HL-60/S4 treated with phorbol 12-myristate 13-acetate at 8.2 ng/mL for 4 days and 3 days (cell line): ENCODE data around the gene ZNF500.
"Not testable (repeated sequence)": the region's sequence is repeated elsewhere in the genome, so short reads cannot be mapped to it uniquely, and the experiment has no call there.

Source experiments
- in situ Hi-C: fragments of 300-500 bp; cut with MboI; formaldehyde crosslinking; loops from 2 replicates; pipeline ENCODE4 v1.15.0; 2022; ENCODE audit warnings: low sequenced_read_pairs

ZNF500 gene

GRCh38 chr16:4796982-4797804 lies 30.2 kb upstream of the ZNF500 start:
- in situ Hi-C loops, result no loop called here

GRCh38 chr16:4795828-4796572 lies 29.0 kb upstream of the ZNF500 start:
- in situ Hi-C loops, result no loop called here

- in situ Hi-C loops, result no loop called here
Observed at GRCh38 chr16:4795181-4795827, 28.3 kb upstream of the ZNF500 start, which contains the start of gene SMIM22. Gene SMIM22 (plus strand): TSS chr16:4795369. CDS start chr16:4795735, 366 bp downstream.

GRCh38 chr16:4792951-4793513 lies 26.1 kb upstream of the ZNF500 start:
- in situ Hi-C loops, result no loop called here

GRCh38 chr16:4790871-4791270 lies 23.9 kb upstream of the ZNF500 start:
- in situ Hi-C loops, result no loop called here

GRCh38 chr16:4790261-4790660 lies 23.3 kb upstream of the ZNF500 start:
- in situ Hi-C loops, result no loop called here

- in situ Hi-C loops, result no loop called here
Observed at GRCh38 chr16:4788910-4789309, 21.9 kb upstream of the ZNF500 start.

GRCh38 chr16:4788489-4788889 lies 21.5 kb upstream of the ZNF500 start:
- in situ Hi-C loops, result no loop called here

GRCh38 chr16:4787627-4788482 lies 20.9 kb upstream of the ZNF500 start, which contains the start of gene SEPTIN12:
Gene SEPTIN12 (minus strand): TSS chr16:4788345. CDS start chr16:4787645, 700 bp downstream.
- in situ Hi-C loops, result no loop called here

- in situ Hi-C loops, result no loop called here
Observed at GRCh38 chr16:4787068-4787467, 20.1 kb upstream of the ZNF500 start.

GRCh38 chr16:4785758-4786433 lies 18.9 kb upstream of the ZNF500 start:
- in situ Hi-C loops, result no loop called here

- in situ Hi-C loops, result not testable (repeated sequence)
Observed at GRCh38 chr16:4784444-4784987, 17.6 kb upstream of the ZNF500 start.

GRCh38 chr16:4783951-4784336 lies 17.0 kb upstream of the ZNF500 start:
- in situ Hi-C loops, result no loop called here

GRCh38 chr16:4783251-4783950 lies 16.4 kb upstream of the ZNF500 start:
- in situ Hi-C loops, result no loop called here

- in situ Hi-C loops, result no loop called here
Observed at GRCh38 chr16:4780235-4780634, 13.3 kb upstream of the ZNF500 start.

- in situ Hi-C loops, result no loop called here
Observed at GRCh38 chr16:4778050-4778392, 11.1 kb upstream of the ZNF500 start.

GRCh38 chr16:4777339-4778049 lies 10.5 kb upstream of the ZNF500 start:
- in situ Hi-C loops, result no loop called here

- in situ Hi-C loops, result no loop called here
Observed at GRCh38 chr16:4776141-4776705, 9.3 kb upstream of the ZNF500 start.
